GM19099 (cell line): ENCODE measurements around the gene KLK7.

Experiments
- POLR2A ChIP-seq: IDR thresholded peaks from 3 replicates; pipeline ENCODE4 v1.6.1; 2011; ENCODE audit warnings: low read depth; ENCODE audit not compliant: insufficient read length; ENCODE audit errors: extremely low read depth

The KLK7 gene

DNA sequence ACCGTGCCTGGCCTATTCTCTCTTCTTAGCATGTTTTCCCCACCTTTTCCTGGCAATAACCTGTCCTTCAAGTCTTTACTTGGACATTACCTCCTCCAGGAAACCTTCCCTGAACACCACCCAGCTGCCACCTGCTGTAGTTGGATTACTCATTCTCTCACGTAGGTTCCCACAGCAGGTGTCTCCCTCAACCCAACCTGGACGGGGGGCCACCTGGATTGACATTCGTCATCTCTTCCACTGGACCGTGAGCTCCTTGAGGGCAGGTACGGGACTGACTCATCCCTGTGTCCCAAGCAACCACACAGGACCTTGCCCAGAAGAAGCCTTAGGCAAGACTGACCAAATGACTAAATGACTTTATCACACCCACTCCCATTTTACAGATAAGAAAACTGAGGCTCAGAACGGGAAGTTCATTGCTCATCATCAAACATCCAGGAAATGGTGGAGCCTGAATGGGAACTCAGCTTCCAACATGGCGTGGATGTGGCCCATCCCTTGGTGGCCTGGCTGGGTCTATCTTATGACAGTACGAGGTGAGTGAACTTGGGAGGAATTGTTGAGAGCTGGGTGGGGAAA lies 10.8 kb downstream of the KLK7 start:
- no peak for TF ChIP-seq POLR2A

DNA sequence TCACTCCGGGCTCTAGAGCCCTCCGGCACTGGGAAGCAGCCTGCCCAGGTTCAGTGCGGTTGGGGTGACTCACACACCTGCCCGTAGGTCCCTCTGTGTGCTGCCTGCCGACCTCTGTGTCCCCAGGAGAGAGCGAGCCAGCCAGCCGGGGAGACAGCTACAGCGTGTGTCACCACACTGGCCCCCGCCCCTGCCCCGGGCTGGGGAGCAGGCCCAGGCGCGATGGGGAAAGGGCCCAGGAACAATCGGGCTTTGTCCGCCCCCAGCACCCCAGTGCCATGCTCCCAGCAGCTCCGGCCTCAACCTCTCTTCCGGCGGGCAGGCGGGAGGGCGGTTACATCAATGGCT lies 14.3 kb downstream of the KLK7 start, which contains the start of gene KLK6:
Gene KLK6 (minus strand): TSS at position 179 of the 348 bp plus-strand sequence. CDS start 1,487 bp downstream, outside the sequence.
- no peak for TF ChIP-seq POLR2A

- TF ChIP-seq POLR2A: no peak
These were observed 14.9 kb downstream of the KLK7 start for GRCh38 chr19:50968716-50969412.

GRCh38 chr19:50967929-50968715 lies 15.6 kb downstream of the KLK7 start:
- TF ChIP-seq POLR2A: no peak

DNA sequence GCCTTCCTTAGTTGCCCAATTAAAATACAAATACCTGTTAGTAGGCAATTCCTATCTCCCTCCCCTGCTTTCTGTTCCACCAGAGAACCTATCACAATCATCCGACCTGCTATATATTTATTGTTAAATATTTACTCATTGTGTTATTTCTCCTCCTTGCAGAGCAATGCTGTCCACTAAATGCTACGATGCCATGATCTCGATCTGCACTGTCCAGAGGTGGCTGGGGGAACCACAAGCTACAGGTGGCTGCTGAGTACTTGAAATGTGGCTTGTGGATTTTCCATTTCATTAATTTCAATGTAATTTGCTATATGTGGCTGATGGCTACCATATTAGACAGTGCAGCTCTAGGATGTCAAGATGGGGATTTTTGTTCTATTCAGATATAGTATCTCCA lies 19.5 kb downstream of the KLK7 start:
- TF ChIP-seq POLR2A: no peak

DNA sequence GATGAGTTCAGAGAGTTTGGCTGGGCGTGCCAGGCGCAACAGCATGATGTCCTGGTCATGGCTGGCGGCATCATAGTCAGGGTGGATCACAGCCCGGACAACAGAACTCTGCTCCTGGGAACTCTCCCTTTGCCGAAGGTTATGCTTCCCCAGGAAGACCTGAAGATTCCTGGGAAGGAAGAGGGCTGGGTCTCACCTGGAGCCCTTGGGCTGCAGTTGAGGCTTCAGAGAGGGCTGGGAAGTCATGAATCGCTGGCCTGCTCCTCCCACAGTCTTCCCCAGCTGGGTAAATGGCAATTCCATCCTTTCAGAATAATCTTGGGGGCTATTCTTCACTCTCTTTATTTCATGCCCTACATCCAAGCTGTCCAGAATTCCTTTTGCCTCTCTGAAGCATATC lies 20.3 kb downstream of the KLK7 start:
- TF ChIP-seq POLR2A: no peak

GRCh38 chr19:50962245-50962644 lies 21.5 kb downstream of the KLK7 start:
- no peak for TF ChIP-seq POLR2A

GRCh38 chr19:50959731-50960500 lies 23.8 kb downstream of the KLK7 start:
- TF ChIP-seq POLR2A: no peak

GRCh38 chr19:50957587-50957986 lies 26.1 kb downstream of the KLK7 start:
- no peak for TF ChIP-seq POLR2A

GRCh38 chr19:50952910-50953309 lies 30.8 kb downstream of the KLK7 start, which contains the start of gene KLK5:
TSS of gene KLK5 (minus strand) at chr19:50953038. CDS start at chr19:50952657, 381 bp downstream.
- no peak for TF ChIP-seq POLR2A

GRCh38 chr19:50949861-50950260 lies 33.9 kb downstream of the KLK7 start:
- TF ChIP-seq POLR2A: no peak

DNA sequence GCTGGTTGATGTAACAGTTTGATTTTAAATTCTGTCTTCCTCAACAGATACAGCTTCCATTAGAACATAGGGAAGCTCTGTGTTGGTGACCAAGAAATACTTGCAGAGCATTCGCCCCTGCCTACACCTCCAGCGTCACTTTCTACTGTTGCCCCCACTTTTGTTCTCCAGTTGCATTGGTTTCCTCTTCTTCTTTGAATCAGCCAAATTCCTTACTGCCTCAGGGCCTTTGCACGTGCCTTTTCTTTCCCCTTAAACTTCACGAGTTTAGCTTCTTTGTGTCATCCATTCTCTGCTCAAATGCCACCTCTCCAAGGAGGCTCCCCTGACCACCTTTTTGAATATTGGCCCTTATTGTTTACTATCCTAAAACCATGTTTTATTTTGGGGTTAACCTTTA lies 36.6 kb downstream of the KLK7 start:
- TF ChIP-seq POLR2A: no peak

DNA sequence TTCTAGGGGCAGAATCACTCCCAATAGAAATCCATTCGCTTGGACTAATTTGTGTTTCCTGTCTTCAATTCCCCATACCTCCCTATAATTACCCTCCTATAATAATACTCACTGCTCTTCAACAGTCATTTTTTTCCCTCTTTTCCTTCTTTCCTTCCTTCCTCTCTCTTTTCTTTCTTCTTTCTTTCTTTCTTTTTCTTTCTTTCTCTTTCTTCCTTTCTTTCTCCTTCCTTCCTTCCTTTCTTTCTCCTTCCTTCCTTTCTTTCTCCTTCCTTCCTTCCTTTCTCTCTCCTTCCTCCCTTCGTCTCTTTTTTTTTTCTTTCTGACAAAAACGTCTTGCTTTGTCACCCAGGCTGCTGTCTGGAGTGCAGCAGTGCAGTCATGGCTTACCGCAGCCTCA lies 38.9 kb downstream of the KLK7 start:
- no peak for TF ChIP-seq POLR2A

DNA sequence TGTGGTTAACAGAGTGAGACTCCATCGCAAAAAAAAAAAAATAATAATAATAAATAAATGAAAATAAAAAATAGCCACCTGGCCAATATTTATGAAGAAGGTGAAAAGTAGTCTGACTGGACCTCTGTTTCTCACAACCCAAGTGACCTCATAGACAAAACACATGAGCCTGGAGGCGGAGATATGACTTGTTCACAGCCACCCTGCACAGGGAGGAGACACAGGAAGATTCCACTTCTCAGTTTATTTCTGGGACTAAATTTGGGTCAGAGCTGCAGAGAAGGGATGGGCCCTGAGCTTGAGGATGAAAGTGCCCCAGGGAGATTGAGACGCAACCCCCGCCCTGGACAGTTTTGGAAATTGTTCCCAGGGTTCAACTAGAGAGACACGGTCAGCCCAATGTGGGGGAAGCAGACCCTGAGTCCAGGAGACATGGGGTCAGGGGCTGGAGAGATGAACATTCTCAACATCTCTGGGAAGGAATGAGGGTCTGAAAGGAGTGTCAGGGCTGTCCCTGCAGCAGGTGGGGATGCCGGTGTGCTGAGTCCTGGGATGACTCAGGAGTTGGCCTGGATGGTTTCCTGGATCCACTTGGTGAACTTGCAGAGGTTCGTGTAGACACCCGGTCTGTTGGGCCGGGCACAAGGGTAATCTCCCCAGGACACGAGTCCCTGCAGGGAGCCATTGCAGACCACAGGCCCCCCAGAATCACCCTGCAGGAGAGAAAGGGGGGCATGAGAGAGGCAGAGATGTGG lies 40.5 kb downstream of the KLK7 start:
- TF ChIP-seq POLR2A: no peak
